HepG2 (cell line): ENCODE data around the gene NRBP1. TPM values are rescaled to one million over a fixed set of nuclear protein-coding genes. Genes with fewer than 3 reads are reported as not detected.

Experiments
- EP300 ChIP-seq, 3 experiments: sonication (generic) in 1 of 3; formaldehyde crosslinking in 1 of 3; IDR thresholded peaks; 2 replicates each; pipeline versions ENCODE4 v1.5.1 to v1.6.1; 2011 to 2020; ENCODE audit warnings: low read depth in 2 of 3, low read length in 2 of 3, borderline replicate concordance in 1 of 3, improper control_type of control experiment in 1 of 3, mild to moderate bottlenecking in 1 of 3, missing genetic modification reagents in 1 of 3, moderate library complexity in 1 of 3
- EZH2 ChIP-seq: conservative IDR thresholded peaks from 2 replicates; pipeline ENCODE4 v1.6.1; 2012; ENCODE audit warnings: mild to moderate bottlenecking, low read depth, low read length, moderate library complexity
- HNF4A ChIP-seq: sonication (generic); formaldehyde crosslinking; IDR thresholded peaks from 2 replicates; pipeline ENCODE4 v1.4.0; 2020; ENCODE audit warnings: missing genetic modification reagents
- HOXA9 ChIP-seq: sonication (generic); formaldehyde crosslinking; IDR thresholded peaks from 2 replicates; pipeline ENCODE4 v1.8.1; 2022; ENCODE audit warnings: missing genetic modification reagents, mild to moderate bottlenecking, moderate library complexity, borderline replicate concordance
- KLF11 ChIP-seq: IDR thresholded peaks from 2 replicates; pipeline ENCODE4 v1.6.1; 2016; ENCODE audit warnings: missing compliant biosample characterization
- MTA3 ChIP-seq: sonication (generic); formaldehyde crosslinking; IDR thresholded peaks from 2 replicates; pipeline ENCODE4 v1.4.0; 2020; ENCODE audit warnings: missing genetic modification reagents
- PAX8 ChIP-seq: sonication (generic); formaldehyde crosslinking; IDR thresholded peaks from 2 replicates; pipeline ENCODE4 v1.8.0; 2022; ENCODE audit warnings: mild to moderate bottlenecking, missing genetic modification reagents, borderline replicate concordance
- PITX1 ChIP-seq: sonication (generic); formaldehyde crosslinking; IDR thresholded peaks from 2 replicates; pipeline ENCODE4 v1.5.1; 2020; ENCODE audit warnings: mild to moderate bottlenecking, missing genetic modification reagents
- RFXAP ChIP-seq: sonication (generic); formaldehyde crosslinking; IDR thresholded peaks from 2 replicates; pipeline ENCODE4 v1.4.0; 2020; ENCODE audit warnings: missing genetic modification reagents, borderline replicate concordance
- SATB2 ChIP-seq: sonication (generic); formaldehyde crosslinking; IDR thresholded peaks from 2 replicates; pipeline ENCODE4 v1.5.0; 2020; ENCODE audit warnings: missing genetic modification reagents
- TAF1 ChIP-seq: sonication (generic); formaldehyde crosslinking; IDR thresholded peaks from 2 replicates; pipeline ENCODE4 v1.4.0; 2020; ENCODE audit warnings: missing genetic modification reagents
- TARDBP ChIP-seq: sonication (generic); formaldehyde crosslinking; IDR thresholded peaks from 2 replicates; pipeline ENCODE4 v1.8.0; 2022; ENCODE audit warnings: mild to moderate bottlenecking, missing genetic modification reagents
- UBTF ChIP-seq: sonication (generic); formaldehyde crosslinking; IDR thresholded peaks from 2 replicates; pipeline ENCODE4 v1.4.0; 2020; ENCODE audit warnings: mild to moderate bottlenecking, missing genetic modification reagents
- ZBTB40 ChIP-seq, 2 experiments: fragments of 450-650 bp in 1 of 2; sonication (generic) in 1 of 2; formaldehyde crosslinking in 1 of 2; IDR thresholded peaks; 2 replicates each; pipeline versions ENCODE4 v1.6.1 to v1.8.0; 2016 to 2022; ENCODE audit warnings: antibody characterized with exemption in 1 of 2, mild to moderate bottlenecking in 1 of 2, missing genetic modification reagents in 1 of 2
- ZNF768 ChIP-seq: sonication (generic); formaldehyde crosslinking; IDR thresholded peaks from 2 replicates; pipeline ENCODE4 v1.4.0; 2020; ENCODE audit warnings: missing genetic modification reagents
- polyA plus RNA-seq, 8 experiments: library from polyadenylated mRNA; depleted of rRNA in 3 of 8; stranded (reverse) in 7 of 8; unstranded in 1 of 8; fragments of >200 nt; fragmentation: Illumina TruSeq in 4 of 8; extraction: Trizol in 4 of 8; gene quantifications; 2 replicates each; pipeline versions ENCODE4 v1.2.1 to v1.2.3, GENCODE V29; 2011 to 2016; ENCODE audit warnings: low read depth in 4 of 8, missing spikeins in 1 of 8, mixed read lengths in 1 of 8; ENCODE audit not compliant: insufficient read depth in 1 of 8
- total RNA-seq, 5 experiments: library from RNA; depleted of rRNA; stranded (reverse); fragments of >200 nt; fragmentation: Illumina TruSeq; extraction: Trizol; gene quantifications; 2 replicates each; pipeline ENCODE4 v1.2.3, GENCODE V29; 2016; ENCODE audit warnings: low read depth in 1 of 5
- TF ChIP-seq, protein P1 (sequence below): sonication (generic); IDR thresholded peaks from 2 replicates; pipeline ENCODE4 v1.6.1; 2016; ENCODE audit warnings: low read depth, borderline replicate concordance

NRBP1 gene
- total and polyA plus RNA-seq, 2 of the 13 experiments (the other 11 are each of a cell fraction or from before 2014, with no cell fraction given), result 165 to 240 TPM

DNA sequence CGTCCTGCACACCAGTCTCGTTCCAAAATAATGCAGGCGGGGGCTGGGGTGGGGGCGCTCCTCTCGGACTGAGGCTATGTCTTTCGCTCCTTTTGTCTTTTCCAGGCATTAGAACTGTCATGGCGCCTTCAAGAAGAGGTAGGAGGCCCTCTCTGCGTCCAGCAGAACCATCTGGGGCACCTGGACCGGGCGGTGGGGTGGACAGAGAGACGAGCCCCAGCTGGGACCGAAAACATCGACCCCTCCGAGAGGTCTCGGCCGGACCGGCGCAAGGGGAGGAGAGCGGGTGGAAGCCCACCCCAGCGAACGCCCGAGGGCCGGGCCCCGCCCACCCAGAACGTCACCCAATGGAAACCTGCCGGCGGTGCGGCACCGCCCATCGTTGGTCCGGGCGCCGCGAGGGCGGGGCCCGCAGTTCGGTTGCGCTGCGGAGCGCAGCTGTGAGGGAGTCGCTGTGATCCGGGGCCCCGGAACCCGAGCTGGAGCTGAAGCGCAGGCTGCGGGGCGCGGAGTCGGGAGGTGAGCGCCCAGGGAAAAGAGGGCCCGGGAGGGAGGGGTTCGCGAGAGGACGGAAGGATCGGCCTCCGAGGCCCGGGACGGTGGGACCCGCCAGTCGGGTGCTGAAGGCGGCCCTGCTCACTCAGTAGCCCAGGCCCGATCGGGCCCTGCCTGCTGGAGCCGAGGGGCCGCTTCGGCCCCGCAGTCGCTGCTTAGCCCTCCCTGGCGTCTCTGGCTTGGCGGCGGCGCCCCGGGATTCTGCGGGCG lies at the start of gene NRBP1 (continued):
- TF ChIP-seq, protein P1, sequence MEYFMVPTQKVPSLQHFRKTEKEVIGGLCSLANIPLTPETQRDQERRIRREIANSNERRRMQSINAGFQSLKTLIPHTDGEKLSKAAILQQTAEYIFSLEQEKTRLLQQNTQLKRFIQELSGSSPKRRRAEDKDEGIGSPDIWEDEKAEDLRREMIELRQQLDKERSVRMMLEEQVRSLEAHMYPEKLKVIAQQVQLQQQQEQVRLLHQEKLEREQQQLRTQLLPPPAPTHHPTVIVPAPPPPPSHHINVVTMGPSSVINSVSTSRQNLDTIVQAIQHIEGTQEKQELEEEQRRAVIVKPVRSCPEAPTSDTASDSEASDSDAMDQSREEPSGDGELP, result peak; percentile 88; the same call in 1 of the 2 replicates
- peak; percentile 72; the same call in 1 of the 2 replicates for TF ChIP-seq PAX8 (CRISPR knock-in tag)
- peak; percentile 61 for TF ChIP-seq PITX1 (CRISPR knock-in tag)
- TF ChIP-seq MTA3, result no peak
- TF ChIP-seq UBTF, result peak; percentile 94
- TF ChIP-seq EP300 (IDR thresholded peaks at IDR 0.05; ENCODE audit: low read depth in 2 of 2, low read length in 2 of 2), result peak in 1 of 2 experiments; percentile 18; a peak in 2 of 4 replicates
- TF ChIP-seq EP300 (CRISPR knock-in tag; IDR thresholded peaks at IDR 0.05; ENCODE audit: borderline replicate concordance), result no peak; the same call in 1 of the 2 replicates
- TF ChIP-seq HNF4A (CRISPR knock-in tag), result no peak; the same call in 1 of the 2 replicates
- TF ChIP-seq SATB2 (CRISPR knock-in tag), result no peak; the same call in 1 of the 2 replicates
- TF ChIP-seq ZBTB40 (IDR thresholded peaks at IDR 0.05), result no peak
- no peak for TF ChIP-seq ZBTB40 (CRISPR knock-in tag; IDR thresholded peaks at IDR 0.05)
- peak; percentile 55; the same call in 1 of the 2 replicates for TF ChIP-seq RFXAP (CRISPR knock-in tag)
- peak; percentile 66; the same call in 1 of the 2 replicates for TF ChIP-seq KLF11
- TF ChIP-seq HOXA9 (CRISPR knock-in tag), result no peak
- peak; percentile 62; the same call in 1 of the 2 replicates for TF ChIP-seq ZNF768
- TF ChIP-seq TARDBP (CRISPR knock-in tag), result peak; percentile 58; the same call in 1 of the 2 replicates
- no peak for TF ChIP-seq EZH2
- peak; percentile 93 for TF ChIP-seq TAF1
